CD14-positive monocyte (primary cell): ENCODE data around the gene GPR137B. TPM values are rescaled to one million over a fixed set of nuclear protein-coding genes. Genes with fewer than 3 reads are reported as not detected.

ENCODE experiments used
- DNase-seq, 3 donors: peaks; one replicate each; pipeline ENCODE4 v3.0.0-alpha.2; 2011 to 2022
- H2AFZ ChIP-seq: 2 replicates; pipeline ENCODE4 v1.6.0; 2012; ENCODE audit warnings: mild to moderate bottlenecking, low read depth, low read length, inconsistent platforms; ENCODE audit not compliant: insufficient read depth, poor library complexity, severe bottlenecking
- H3K27ac ChIP-seq, 2 donors: 1 replicate in 1 of 2; 2 replicates in 1 of 2; pipeline ENCODE4 v1.5.1; 2012 to 2013; ENCODE audit warnings: low read length in 2 of 2, control low read depth in 1 of 2, inconsistent platforms in 1 of 2, low read depth in 1 of 2, mild to moderate bottlenecking in 1 of 2
- H3K27me3 ChIP-seq, 2 donors: one replicate each; pipeline versions ENCODE4 v1.6.0 to v1.6.1; 2011 to 2013; ENCODE audit warnings: low read length in 2 of 2; ENCODE audit not compliant: control insufficient read depth in 2 of 2, insufficient read depth in 2 of 2
- H3K36me3 ChIP-seq, 2 donors: replicated peaks in 1 of 2; 1 replicate in 1 of 2; 2 replicates in 1 of 2; pipeline versions ENCODE4 v1.5.1 to v1.6.1; 2012 to 2013; ENCODE audit warnings: low read length in 2 of 2, control low read depth in 1 of 2, inconsistent platforms in 1 of 2, mild to moderate bottlenecking in 1 of 2; ENCODE audit not compliant: insufficient read depth in 2 of 2, control insufficient read depth in 1 of 2
- H3K4me1 ChIP-seq, 2 donors: 1 replicate in 1 of 2; 2 replicates in 1 of 2; pipeline versions ENCODE4 v1.5.1 to v1.6.1; 2012 to 2013; ENCODE audit warnings: low read length in 2 of 2, control low read depth in 1 of 2, inconsistent platforms in 1 of 2, mild to moderate bottlenecking in 1 of 2, moderate library complexity in 1 of 2; ENCODE audit not compliant: insufficient read depth in 2 of 2, control insufficient read depth in 1 of 2
- H3K4me2 ChIP-seq: replicated peaks from 2 replicates; pipeline ENCODE3; 2012; ENCODE audit warnings: low read length, moderate library complexity, mild to moderate bottlenecking; ENCODE audit not compliant: poor library complexity, severe bottlenecking; ENCODE audit errors: extremely low read depth
- H3K4me3 ChIP-seq, 3 experiments: fragments of 200-600 bp in 1 of 3; sonication (generic) in 1 of 3; replicated peaks in 1 of 3; 1 replicate in 2 of 3; 2 replicates in 1 of 3; pipeline ENCODE4 v1.5.1; 2011 to 2013; ENCODE audit warnings: low read length in 3 of 3, mild to moderate bottlenecking in 3 of 3, control low read depth in 2 of 3, low read depth in 2 of 3, inconsistent platforms in 1 of 3, moderate library complexity in 1 of 3
- H3K79me2 ChIP-seq: 2 replicates; pipeline ENCODE4 v1.6.0; 2012; ENCODE audit warnings: mild to moderate bottlenecking, control low read depth, inconsistent platforms, low read length, moderate library complexity; ENCODE audit not compliant: insufficient read depth
- H3K9ac ChIP-seq: 2 replicates; pipeline ENCODE4 v1.6.0; 2017; ENCODE audit warnings: low read length, mild to moderate bottlenecking; ENCODE audit not compliant: insufficient read depth, poor library complexity, severe bottlenecking
- H3K9me3 ChIP-seq, 2 donors: replicated peaks in 1 of 2; 1 replicate in 1 of 2; 2 replicates in 1 of 2; pipeline versions ENCODE4 v1.5.1 to v1.6.1; 2012 to 2013; ENCODE audit warnings: low read length in 2 of 2, control low read depth in 1 of 2; ENCODE audit not compliant: control insufficient read depth in 1 of 2, insufficient read depth in 1 of 2
- H4K20me1 ChIP-seq: 2 replicates; pipeline ENCODE4 v1.6.0; 2012; ENCODE audit warnings: mild to moderate bottlenecking, low read length, control low read depth, moderate library complexity; ENCODE audit not compliant: insufficient read depth
- H3K27ac Mint-ChIP-seq, 7 donors: one replicate each; pipeline ENCODE4 v1.8.0; 2020; ENCODE audit warnings: mild to moderate bottlenecking in 7 of 7, mixed read lengths in 7 of 7, moderate library complexity in 6 of 7, inconsistent platforms in 2 of 7
- H3K27me3 Mint-ChIP-seq, 3 donors: one replicate each; pipeline ENCODE4 v1.8.0; 2021 to 2022; ENCODE audit warnings: low read depth in 3 of 3, mild to moderate bottlenecking in 3 of 3, mixed read lengths in 3 of 3, moderate library complexity in 3 of 3, inconsistent platforms in 1 of 3
- H3K36me3 Mint-ChIP-seq, 2 donors: one replicate each; pipeline ENCODE4 v1.8.0; 2020; ENCODE audit warnings: mixed read lengths in 2 of 2, inconsistent platforms in 1 of 2, mild to moderate bottlenecking in 1 of 2
- H3K4me1 Mint-ChIP-seq: one replicate; pipeline ENCODE4 v1.8.0; 2020; ENCODE audit warnings: mild to moderate bottlenecking, mixed read lengths
- H3K4me3 Mint-ChIP-seq, 2 donors: one replicate each; pipeline ENCODE4 v1.8.0; 2020; ENCODE audit warnings: mild to moderate bottlenecking in 2 of 2, mixed read lengths in 2 of 2, moderate library complexity in 1 of 2
- H3K9me3 Mint-ChIP-seq, 7 donors: one replicate each; pipeline ENCODE4 v1.8.0; 2020 to 2022; ENCODE audit warnings: mixed read lengths in 7 of 7, mild to moderate bottlenecking in 6 of 7, moderate library complexity in 6 of 7, inconsistent platforms in 2 of 7
- WGBS: methylation state at CpG from one replicate; pipeline ENCODE4 v1.1.5; 2013; ENCODE audit warnings: missing lambda C conversion rate; ENCODE audit not compliant: insufficient coverage; 5-methylcytosine and 5-hydroxymethylcytosine counted together
- intact Hi-C, 2 donors: fragments of 100-400 bp; cut with micrococcal nuclease; formaldehyde crosslinking; loops; one replicate each; pipeline versions ENCODE4 v1.15.0 to v1.15.1; 2023
- polyA plus RNA-seq, 3 donors: library from polyadenylated mRNA; depleted of rRNA in 1 of 3; unstranded in 2 of 3; stranded (reverse) in 1 of 3; fragments of 300-500 nt in 2 of 3; fragments of >200 nt in 1 of 3; fragmentation: Illumina TruSeq in 2 of 3; gene quantifications; 1 replicate in 2 of 3; 2 replicates in 1 of 3; pipeline ENCODE4 v1.2.3, GENCODE V29; 2012 to 2021
- TF ChIP-seq, protein P1 (sequence below): fragments of 200-600 bp; IDR thresholded peaks from one replicate; pipeline ENCODE4 v1.8.0; 2022; ENCODE audit warnings: antibody characterized with exemption, mild to moderate bottlenecking

GPR137B gene
- polyA plus RNA-seq, 3 donors: 7.5 to 10.8 (median 8.7) TPM

- H3K27ac ChIP-seq: no peak overlapping the region
- intact Hi-C loops: no loop called here
- H3K9ac ChIP-seq: no peak overlapping the region
- no peaks in the 10 kb centered on the region for H3K9me3 ChIP-seq
- DNase-seq: no peak
- H3K27me3 Mint-ChIP-seq: no peaks in the 10 kb centered on the region
- H3K36me3 ChIP-seq: peaks cover 7 to 10% of the 10 kb centered on the region in 2 donors
- WGBS: no CpG with 5 or more reads among the region's 2 CpGs
- H4K20me1 ChIP-seq: no peaks in the 10 kb centered on the region
- H3K4me3 Mint-ChIP-seq: no peak overlapping the region
- no peaks in the 10 kb centered on the region for H3K79me2 ChIP-seq
- peaks cover 18 to 22% of the 10 kb centered on the region in 2 donors for H3K36me3 Mint-ChIP-seq
- no peak overlapping the region for H2AFZ ChIP-seq
- H3K4me1 ChIP-seq: no peaks in the 10 kb centered on the region
- no peaks in the 10 kb centered on the region for H3K4me1 Mint-ChIP-seq
- no peak overlapping the region for H3K4me2 ChIP-seq
- no peak overlapping the region for H3K4me3 ChIP-seq
- TF ChIP-seq, protein P1, sequence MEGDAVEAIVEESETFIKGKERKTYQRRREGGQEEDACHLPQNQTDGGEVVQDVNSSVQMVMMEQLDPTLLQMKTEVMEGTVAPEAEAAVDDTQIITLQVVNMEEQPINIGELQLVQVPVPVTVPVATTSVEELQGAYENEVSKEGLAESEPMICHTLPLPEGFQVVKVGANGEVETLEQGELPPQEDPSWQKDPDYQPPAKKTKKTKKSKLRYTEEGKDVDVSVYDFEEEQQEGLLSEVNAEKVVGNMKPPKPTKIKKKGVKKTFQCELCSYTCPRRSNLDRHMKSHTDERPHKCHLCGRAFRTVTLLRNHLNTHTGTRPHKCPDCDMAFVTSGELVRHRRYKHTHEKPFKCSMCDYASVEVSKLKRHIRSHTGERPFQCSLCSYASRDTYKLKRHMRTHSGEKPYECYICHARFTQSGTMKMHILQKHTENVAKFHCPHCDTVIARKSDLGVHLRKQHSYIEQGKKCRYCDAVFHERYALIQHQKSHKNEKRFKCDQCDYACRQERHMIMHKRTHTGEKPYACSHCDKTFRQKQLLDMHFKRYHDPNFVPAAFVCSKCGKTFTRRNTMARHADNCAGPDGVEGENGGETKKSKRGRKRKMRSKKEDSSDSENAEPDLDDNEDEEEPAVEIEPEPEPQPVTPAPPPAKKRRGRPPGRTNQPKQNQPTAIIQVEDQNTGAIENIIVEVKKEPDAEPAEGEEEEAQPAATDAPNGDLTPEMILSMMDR: no peak
- H3K9me3 Mint-ChIP-seq: no peaks in the 10 kb centered on the region
- no peak overlapping the region for H3K27ac Mint-ChIP-seq
- no peaks in the 10 kb centered on the region for H3K27me3 ChIP-seq
These were observed 100.2 kb downstream of the GPR137B start for GRCh38 chr1:236242568-236242967.

DNA sequence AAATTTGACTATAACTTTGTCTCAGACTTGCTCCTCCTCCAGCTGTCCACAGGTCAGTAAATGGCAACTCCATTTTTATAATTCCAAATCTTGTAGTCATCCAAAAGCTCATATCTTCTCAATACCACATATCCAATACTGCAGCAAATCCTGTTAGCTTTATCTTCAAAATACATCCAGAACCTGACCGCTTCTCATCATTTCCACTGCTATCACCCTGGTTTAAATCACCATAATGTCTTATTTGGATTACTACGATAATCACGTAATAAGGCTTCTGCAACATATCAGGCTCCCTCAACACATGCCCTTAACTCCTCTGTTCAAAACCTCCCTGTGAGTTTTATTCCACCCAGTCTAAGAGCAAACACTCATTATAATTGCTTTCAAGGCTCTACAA is 104.9 kb downstream of the GPR137B start:
- Mint-ChIP-seq H3K4me3 (no peak overlapping the region), H3K9me3 (no peaks in the 10 kb centered on the region), H3K27ac (no peak overlapping the region), H3K27me3 (peaks cover 0 to 2% (median 0%) of the 10 kb centered on the region in 3 donors), H3K4me1 (no peaks in the 10 kb centered on the region), H3K36me3 (peaks cover 23 to 25% of the 10 kb centered on the region in 2 donors)
- no peak for DNase-seq
- Histone ChIP-seq H3K4me3 (no peak overlapping the region), H3K9ac (no peak overlapping the region), H3K36me3 (peaks cover 6 to 14% of the 10 kb centered on the region in 2 donors), H2AFZ (no peak overlapping the region), H3K27me3 (no peaks in the 10 kb centered on the region), H3K4me1 (no peaks in the 10 kb centered on the region), H4K20me1 (no peaks in the 10 kb centered on the region), H3K9me3 (no peaks in the 10 kb centered on the region), H3K4me2 (no peak overlapping the region), H3K79me2 (no peaks in the 10 kb centered on the region), H3K27ac (no peak overlapping the region)
- intact Hi-C loops: no loop called here
- TF ChIP-seq, protein P1: no peak
- 100% methylated on average over 3 of the region's 3 CpGs for WGBS
